ENCODE measurements around the gene ALDOC. TPM values are rescaled to one million over a fixed set of nuclear protein-coding genes. Genes with fewer than 3 reads are reported as not detected.
"Not testable (repeated sequence)": the region's sequence is repeated elsewhere in the genome, so short reads cannot be mapped to it uniquely, and the experiment has no call there.

Gene ALDOC
- total RNA-seq, 2 experiments from 2014 or later, result 85.6 to 85.8 TPM

DNA sequence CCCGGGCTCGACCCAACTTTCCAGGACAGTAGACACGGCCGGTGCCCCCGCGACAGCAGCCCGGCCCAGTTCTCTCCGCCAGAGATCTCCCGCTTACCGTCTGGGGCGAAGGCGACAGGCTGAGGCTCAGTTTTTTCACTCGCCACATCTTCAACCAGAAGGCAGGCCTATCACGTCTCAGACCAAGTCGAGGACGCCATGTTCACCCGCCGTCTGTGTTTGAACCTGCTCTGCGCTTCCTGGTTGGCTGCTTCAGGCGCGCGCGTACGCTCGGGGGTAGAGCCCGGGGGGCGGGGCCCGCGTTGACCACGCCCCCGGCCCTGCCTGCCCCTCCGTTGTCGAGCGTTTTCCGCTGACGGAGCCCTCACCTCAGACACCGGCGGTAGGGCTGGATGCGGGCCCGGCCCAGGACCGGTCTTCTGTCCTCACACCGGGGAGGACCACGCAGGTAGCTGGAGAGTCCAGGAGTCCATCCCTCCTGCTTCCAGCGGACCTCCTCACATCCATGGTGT is 22.2 kb upstream of the ALDOC start, which contains the start of gene SPAG5:
Gene SPAG5, minus strand, starts transcription at position 227 of the 512 bp plus-strand sequence. Its CDS starts 79 bp downstream, at position 148.
- H3K4me3 Mint-ChIP-seq, result peak within 1 kb of the TSS; percentile 90

DNA sequence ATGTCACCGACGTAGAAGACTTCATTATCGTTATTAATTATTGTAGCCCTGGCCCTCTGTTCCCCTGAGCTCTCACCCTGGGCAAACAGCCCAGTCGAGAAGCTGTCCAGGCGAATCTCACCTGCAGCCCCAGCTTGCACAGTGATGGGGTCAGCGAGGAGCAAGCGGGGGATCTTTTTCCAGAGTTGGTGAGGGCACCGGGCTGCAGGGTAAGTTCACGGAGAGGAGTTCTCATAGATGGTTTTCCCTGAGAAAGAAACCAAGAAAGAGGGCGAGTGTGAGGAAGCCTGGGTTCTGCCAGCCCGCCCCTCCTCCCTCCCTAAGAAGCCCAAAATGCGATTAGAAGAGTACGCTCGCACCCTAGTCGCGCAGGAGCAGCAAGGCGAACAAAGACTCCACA is 21.7 kb upstream of the ALDOC start:
- peak overlapping the region; percentile 91 for H3K27ac Mint-ChIP-seq
- no peaks in the 10 kb centered on the region for H3K27me3 Mint-ChIP-seq
- H3K36me3 Mint-ChIP-seq, result peaks cover 17% of the 10 kb centered on the region
- H3K4me1 Mint-ChIP-seq, result peaks cover 16% of the 10 kb centered on the region
- H3K4me3 Mint-ChIP-seq, result peak overlapping the region; percentile 90
- no peaks in the 10 kb centered on the region for H3K9me3 Mint-ChIP-seq
- DNase-seq, result no peak

More for the DNA sequence above, 22.2 kb upstream of the ALDOC start, which contains the start of gene SPAG5:
- peaks cover 16% of the 10 kb centered on the region for H3K36me3 Mint-ChIP-seq
- H3K27ac Mint-ChIP-seq, result peak within 1 kb of the TSS; percentile 91
- peak; percentile 97 for DNase-seq
- H3K9me3 Mint-ChIP-seq, result no peaks in the 10 kb centered on the region
- H3K27me3 Mint-ChIP-seq, result no peaks in the 10 kb centered on the region
- peaks cover 16% of the 10 kb centered on the region for H3K4me1 Mint-ChIP-seq

DNA sequence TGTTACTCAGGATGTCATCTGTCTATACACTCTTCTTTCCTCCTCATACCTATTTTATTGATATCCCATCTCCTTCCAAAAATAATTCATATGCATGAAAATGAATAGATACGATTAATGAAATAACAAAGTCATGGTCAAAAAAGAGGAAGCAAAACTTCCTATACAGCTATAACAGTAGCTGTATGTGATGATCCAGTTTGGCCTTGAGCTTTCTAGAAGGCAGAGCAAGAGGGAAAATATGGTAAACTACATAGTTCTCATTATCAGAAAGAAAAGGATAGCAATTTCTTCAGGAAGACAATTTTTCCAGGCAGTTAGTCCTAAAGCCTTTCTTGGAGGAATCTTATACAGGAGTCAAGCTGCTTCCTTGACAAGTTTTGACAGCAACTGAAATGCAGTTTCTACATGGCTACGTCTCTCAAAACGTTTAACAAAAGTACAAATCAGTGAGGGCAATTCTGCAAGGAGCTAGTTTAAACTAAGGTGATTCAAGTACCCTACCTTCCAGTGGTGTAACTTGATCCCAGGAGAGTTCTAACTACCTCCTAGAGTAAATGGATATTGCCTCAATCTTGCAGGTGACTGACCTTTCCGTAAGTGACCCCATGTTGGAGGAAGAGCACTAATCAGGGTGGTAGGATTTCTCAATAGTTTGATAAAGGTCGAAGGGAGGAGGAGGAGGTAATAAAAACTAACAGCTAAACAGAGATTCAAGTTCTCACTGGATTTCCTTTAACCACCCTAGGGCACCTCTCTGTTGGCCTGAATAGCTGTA is 21.1 kb upstream of the ALDOC start:
- Mint-ChIP-seq H3K4me1 (peaks cover 16% of the 10 kb centered on the region), H3K4me3 (peak overlapping the region; percentile 90), H3K27ac (peak overlapping the region; percentile 91), H3K27me3 (no peaks in the 10 kb centered on the region), H3K36me3 (peaks cover 23% of the 10 kb centered on the region), H3K9me3 (no peaks in the 10 kb centered on the region)
- no peak for DNase-seq

DNA sequence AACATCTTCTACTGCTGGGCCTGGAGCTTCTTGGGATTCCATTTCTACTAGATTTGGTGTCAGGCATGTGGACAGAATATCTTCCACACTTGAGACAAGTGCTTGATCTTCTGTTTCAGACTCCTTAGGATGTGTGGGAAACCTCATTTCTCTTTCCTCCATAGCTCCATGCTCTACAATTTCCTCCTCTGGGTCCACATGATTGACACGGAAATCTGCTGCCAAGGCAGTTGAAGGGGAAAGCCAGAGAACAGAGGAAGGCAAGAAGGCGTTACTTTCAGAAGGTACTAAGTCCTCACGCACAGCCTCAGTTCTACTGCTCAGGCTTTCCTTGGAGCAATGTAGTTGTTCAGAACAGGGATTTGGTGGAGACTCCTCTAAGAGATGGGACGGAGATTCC is 15.6 kb upstream of the ALDOC start:
- H3K27ac Mint-ChIP-seq, result no peak overlapping the region
- peaks cover 36% of the 10 kb centered on the region for H3K36me3 Mint-ChIP-seq

DNA sequence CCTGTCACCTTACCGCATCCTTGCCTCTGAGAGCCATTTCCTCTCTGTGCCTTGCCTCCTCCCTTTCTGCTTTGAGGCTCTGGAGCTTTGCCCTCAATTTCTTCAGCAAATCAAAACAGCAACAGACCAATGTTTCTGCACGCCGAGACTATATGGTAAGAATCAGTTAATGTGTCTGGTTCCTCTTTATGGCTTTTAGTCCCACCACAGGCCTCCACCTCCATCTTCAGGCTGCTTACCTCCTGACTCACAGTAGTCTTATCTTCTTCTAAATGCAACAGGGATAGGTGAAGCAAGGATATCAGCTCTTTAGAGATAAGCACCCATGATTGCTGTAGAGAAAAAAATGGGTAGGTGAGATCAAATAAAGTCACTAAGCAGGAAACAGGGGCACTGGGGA is 9.2 kb upstream of the ALDOC start:
- Mint-ChIP-seq H3K27me3 (no peaks in the 10 kb centered on the region), H3K4me3 (no peak overlapping the region), H3K27ac (no peak overlapping the region), H3K36me3 (peaks cover 21% of the 10 kb centered on the region), H3K9me3 (no peaks in the 10 kb centered on the region), H3K4me1 (no peaks in the 10 kb centered on the region)
- no peak for DNase-seq

More for the DNA sequence above, 15.6 kb upstream of the ALDOC start:
- Mint-ChIP-seq H3K4me3 (no peak overlapping the region), H3K27me3 (no peaks in the 10 kb centered on the region), H3K9me3 (no peaks in the 10 kb centered on the region), H3K4me1 (peaks cover 1% of the 10 kb centered on the region)
- DNase-seq, result no peak

DNA sequence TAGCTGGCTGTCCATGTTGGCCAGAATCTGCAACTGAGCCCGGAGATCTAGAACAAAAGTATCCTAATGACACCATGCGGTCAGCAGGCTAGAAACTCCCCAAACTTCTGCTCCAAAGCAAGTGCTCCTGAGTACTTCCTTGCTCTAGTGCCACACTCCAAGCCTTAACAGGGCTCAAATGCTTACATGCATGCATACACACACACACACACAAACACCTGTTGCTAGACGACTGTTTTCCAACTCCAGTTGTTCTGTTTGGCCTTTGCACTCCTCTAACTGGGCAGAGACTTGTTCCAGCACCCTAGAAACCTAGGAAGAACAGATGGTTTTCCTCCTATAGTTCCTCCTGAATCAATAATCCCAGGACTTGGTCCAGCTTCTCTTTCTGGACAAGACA is 7.7 kb upstream of the ALDOC start:
- H3K9me3 Mint-ChIP-seq, result no peaks in the 10 kb centered on the region
- no peaks in the 10 kb centered on the region for H3K27me3 Mint-ChIP-seq
- H3K4me1 Mint-ChIP-seq, result no peaks in the 10 kb centered on the region
- no peak for DNase-seq
- H3K4me3 Mint-ChIP-seq, result no peak overlapping the region
- H3K27ac Mint-ChIP-seq, result no peak overlapping the region
- peaks cover 26% of the 10 kb centered on the region for H3K36me3 Mint-ChIP-seq

DNA sequence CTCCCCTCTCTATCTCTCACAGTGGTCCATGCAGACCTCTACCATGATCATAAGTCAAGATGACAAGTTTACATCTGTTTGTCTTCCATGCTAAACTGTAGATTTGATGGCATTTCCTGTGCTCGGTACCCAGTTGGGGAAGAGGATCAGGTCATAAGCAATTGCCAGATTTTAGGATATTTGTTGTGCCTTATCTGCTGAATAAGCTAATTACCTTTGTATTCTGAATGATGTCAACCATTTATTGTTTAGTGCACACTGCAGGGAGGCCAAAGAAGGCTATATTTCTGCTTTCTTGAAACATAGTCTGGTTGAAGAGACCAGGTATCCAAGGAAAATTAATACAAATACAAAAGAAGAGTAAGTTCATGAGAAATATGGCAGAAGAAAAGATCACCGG is 5.8 kb upstream of the ALDOC start:
- H3K4me3 Mint-ChIP-seq, result no peak overlapping the region
- H3K27ac Mint-ChIP-seq, result no peak overlapping the region
- peaks cover 22% of the 10 kb centered on the region for H3K36me3 Mint-ChIP-seq
- no peaks in the 10 kb centered on the region for H3K9me3 Mint-ChIP-seq
- H3K27me3 Mint-ChIP-seq, result no peaks in the 10 kb centered on the region
- no peaks in the 10 kb centered on the region for H3K4me1 Mint-ChIP-seq
- no peak for DNase-seq

DNA sequence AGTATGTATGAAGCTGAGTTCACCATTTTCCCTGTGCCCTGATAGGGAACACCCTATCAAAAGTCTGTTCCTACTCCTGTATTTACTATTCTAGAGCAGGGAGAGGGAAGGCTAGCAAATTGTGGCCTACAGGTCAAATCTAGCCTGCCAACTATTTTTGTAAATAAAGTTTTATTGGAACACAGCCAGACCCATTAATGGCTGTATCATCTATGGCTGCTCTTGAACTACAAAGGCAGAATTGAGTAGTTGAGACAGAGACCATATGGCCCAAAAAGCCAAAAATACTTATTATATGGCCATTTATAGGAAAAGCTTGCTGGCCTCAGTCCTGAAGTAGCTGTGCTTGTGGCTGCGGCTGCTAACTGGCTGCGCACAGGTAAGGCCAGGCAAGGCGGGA is 4.3 kb upstream of the ALDOC start:
- H3K36me3 Mint-ChIP-seq, result peaks cover 32% of the 10 kb centered on the region
- H3K27me3 Mint-ChIP-seq, result no peaks in the 10 kb centered on the region
- H3K27ac Mint-ChIP-seq, result no peak overlapping the region
- no peak overlapping the region for H3K4me3 Mint-ChIP-seq
- no peaks in the 10 kb centered on the region for H3K9me3 Mint-ChIP-seq
- DNase-seq, result no peak
- peaks cover 8% of the 10 kb centered on the region for H3K4me1 Mint-ChIP-seq

DNA sequence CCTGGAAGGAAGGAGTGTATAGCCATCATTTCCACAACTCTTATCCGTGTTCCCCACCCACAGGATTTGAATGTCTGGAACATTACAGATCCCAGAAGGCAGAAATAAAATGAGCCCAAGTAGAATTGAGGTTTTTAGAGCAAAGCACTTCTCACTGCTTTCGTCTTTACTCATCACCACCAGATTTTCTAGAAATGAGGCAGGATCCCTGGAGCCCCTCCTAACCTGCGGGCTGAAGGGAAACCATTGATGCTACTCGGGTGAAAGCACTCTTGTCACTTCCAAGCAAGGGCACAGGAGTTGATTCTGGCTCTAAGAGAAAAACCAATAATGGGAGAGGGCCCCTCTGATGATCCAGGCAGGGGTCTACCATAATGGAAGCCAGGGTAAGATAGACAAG is 2.8 kb upstream of the ALDOC start:
- Mint-ChIP-seq H3K9me3 (no peaks in the 10 kb centered on the region), H3K27ac (no peak overlapping the region), H3K27me3 (no peaks in the 10 kb centered on the region), H3K4me1 (peaks cover 9% of the 10 kb centered on the region), H3K4me3 (no peak overlapping the region), H3K36me3 (peaks cover 26% of the 10 kb centered on the region)
- no peak for DNase-seq

DNA sequence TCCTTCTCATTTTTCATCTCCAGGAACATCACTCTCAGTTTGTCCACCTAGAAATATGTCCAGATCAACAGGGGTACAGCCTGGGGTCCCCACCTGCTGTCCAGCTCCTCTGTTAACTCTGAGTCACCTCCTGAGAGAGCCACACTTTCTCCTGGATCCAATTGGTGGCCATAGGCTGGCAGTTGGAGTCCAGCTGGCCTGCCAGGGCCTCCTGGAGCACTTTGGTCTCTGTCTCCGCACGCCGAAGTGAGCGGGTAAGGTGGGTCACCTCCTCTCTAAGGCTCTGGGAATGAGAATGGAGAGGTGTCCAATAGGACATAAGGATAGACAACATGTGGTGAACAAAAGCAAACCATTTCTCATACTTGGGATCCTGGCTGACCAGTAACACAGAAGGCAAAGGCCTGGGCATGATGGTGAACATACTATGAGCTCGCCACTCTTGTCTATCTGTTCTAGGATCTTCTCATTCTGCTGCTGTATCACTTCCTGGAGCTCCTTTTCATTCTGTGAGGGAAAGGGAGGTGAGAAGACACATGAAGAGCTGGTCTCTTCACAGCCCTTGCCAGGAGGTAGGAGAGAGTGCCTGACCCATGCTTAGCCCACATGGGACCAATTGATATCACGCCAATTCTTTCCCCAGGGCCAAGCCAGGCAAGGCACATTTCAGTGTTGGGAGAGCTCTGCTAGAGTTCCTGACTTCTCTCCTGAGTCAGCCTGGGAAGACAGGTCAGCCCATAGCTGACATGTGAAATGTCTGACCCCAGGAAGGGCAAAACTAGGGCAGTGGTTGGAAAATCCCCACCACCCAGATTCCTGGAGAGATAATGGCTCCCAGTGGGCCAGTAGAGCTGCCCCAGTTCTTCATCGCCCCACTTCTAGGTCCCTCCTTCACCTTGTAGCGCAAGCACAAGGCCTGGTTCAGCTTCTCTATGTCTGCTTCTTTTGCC is 1.8 kb upstream of the ALDOC start:
- no peaks in the 10 kb centered on the region for H3K9me3 Mint-ChIP-seq
- peaks cover 27% of the 10 kb centered on the region for H3K36me3 Mint-ChIP-seq
- no peak overlapping the region for H3K27ac Mint-ChIP-seq

DNA sequence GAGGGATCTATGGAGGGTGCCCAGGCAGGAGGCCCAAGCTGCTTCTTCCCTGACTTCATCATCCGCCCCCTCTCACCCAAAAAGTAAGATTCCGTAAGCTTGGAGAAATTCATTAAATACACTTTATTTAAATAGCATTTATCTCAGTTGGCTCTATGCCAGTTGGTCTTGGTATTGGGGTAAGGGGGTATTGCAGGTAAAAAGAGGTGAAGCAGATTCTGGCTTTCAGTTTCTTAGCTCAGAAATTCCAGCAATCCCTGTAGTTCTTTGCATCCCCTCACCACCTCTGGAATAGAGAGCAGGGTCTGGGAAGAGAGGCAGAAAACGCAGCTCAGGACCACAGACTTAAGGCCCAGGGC is 750 bp upstream of the ALDOC start:
- DNase-seq, result no peak
- Mint-ChIP-seq H3K9me3 (no peaks in the 10 kb centered on the region), H3K36me3 (peaks cover 30% of the 10 kb centered on the region), H3K4me1 (peaks cover 16% of the 10 kb centered on the region), H3K27ac (no peak overlapping the region), H3K4me3 (no peak overlapping the region), H3K27me3 (no peaks in the 10 kb centered on the region)

More for the DNA sequence above, 1.8 kb upstream of the ALDOC start:
- H3K27me3 Mint-ChIP-seq, result no peaks in the 10 kb centered on the region
- peaks cover 9% of the 10 kb centered on the region for H3K4me1 Mint-ChIP-seq
- DNase-seq, result no peak
- no peak overlapping the region for H3K4me3 Mint-ChIP-seq

DNA sequence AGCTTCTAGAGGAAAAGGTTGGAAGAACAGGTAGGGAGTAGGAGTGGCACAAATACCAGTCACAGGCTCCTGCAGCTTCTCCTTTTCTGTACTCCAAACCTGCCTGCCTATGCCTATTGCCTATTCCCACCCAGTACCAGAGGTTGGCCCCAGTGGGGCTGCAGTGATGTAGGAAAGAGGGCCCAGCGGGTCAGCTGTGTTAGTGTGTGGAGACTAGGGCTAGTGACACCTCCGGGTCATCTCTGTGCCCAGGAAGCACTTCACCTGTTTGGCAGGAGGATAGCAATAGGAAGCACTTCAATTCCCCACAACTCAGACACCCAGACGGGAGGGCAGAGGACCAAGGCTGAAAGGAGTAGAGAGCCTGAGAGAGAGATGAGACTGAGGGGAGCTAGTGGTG is 679 bp downstream of the ALDOC start:
- Mint-ChIP-seq H3K4me3 (peak overlapping the region; percentile 87), H3K4me1 (peaks cover 23% of the 10 kb centered on the region), H3K27ac (peak overlapping the region; percentile 6), H3K36me3 (peaks cover 30% of the 10 kb centered on the region)
- not testable (repeated sequence) for H3K27me3 Mint-ChIP-seq, DNase-seq, H3K9me3 Mint-ChIP-seq

DNA sequence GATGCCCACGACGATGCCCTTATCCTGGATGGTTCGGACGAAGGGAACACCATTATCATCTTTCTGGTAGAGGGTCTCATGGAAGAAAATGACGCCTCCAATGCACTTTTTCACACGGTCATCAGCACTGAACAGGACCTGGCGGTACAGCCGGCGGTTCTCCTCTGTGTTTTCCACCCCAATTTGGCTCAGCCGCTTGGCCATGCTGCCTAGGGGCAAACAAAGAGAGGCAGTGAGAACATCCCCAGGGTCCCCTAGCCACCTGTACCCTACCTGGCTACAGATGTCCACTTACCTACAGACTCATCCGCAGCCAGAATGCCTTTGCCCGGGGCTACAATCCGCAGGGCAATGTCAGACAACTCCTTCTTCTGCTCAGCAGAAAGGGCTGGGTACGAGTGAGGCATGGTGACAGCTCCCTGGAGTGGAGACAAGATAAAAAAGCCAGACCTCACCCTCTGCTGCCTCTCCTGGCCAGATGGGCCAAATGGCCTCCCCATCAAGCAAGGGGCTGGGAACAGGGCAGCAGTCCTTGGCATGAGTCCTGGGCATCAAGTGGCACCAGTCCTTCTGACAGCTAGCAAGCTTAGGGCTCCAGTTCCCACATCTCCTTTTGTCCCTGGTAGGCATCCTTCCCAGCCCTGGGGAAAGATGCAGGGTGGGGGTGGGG is 1.4 kb downstream of the ALDOC start:
- Mint-ChIP-seq H3K27me3 (no peaks in the 10 kb centered on the region), H3K27ac (no peak overlapping the region), H3K4me3 (no peak overlapping the region), H3K36me3 (peaks cover 30% of the 10 kb centered on the region), H3K9me3 (no peaks in the 10 kb centered on the region), H3K4me1 (peaks cover 24% of the 10 kb centered on the region)
- DNase-seq, result no peak

DNA sequence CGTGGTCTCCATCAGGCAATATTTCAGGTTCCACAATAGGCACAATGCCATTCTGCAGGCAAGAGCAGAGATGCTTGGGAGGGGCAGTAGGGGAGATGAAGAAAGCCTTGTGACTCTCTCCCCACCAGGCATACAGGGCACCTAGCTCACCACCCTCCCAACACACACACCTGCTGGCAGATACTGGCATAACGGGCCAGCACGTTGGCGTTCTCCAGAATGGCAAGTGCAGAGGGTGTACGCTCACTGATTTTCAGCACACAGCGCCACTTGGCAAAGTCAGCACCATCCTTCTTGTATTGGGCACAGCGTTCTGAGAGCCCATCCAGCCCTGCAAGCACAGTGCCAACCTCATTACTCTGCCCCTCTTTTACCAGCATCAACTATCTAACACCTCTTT is 2.2 kb downstream of the ALDOC start:
- peaks cover 30% of the 10 kb centered on the region for H3K4me1 Mint-ChIP-seq
- H3K27ac Mint-ChIP-seq, result no peak overlapping the region
- H3K36me3 Mint-ChIP-seq, result peaks cover 30% of the 10 kb centered on the region
- DNase-seq, result no peak
- no peaks in the 10 kb centered on the region for H3K9me3 Mint-ChIP-seq
- H3K4me3 Mint-ChIP-seq, result no peak overlapping the region
- H3K27me3 Mint-ChIP-seq, result no peaks in the 10 kb centered on the region
